Activated T-helper 17 cell treated with anti-CD3 and anti-CD28 coated beads, Interleukin-2, amount 50 U/mL, for 72 hours (primary cell): ENCODE data around the gene MEGF6. TPM values are rescaled to one million over a fixed set of nuclear protein-coding genes. Genes with fewer than 3 reads are reported as not detected.

Experiments used
- ATAC-seq: fragments of 150-1000 bp; cut with Tn5 transposase; replicated peaks from 2 replicates; pipeline ENCODE4 v1.10.0; 2021; ENCODE audit warnings: mild to moderate bottlenecking, moderate library complexity
- H3K27ac Mint-ChIP-seq: one replicate; pipeline ENCODE4 v1.8.0; 2022; ENCODE audit warnings: mixed read lengths
- H3K27me3 Mint-ChIP-seq: one replicate; pipeline ENCODE4 v1.8.0; 2022; ENCODE audit warnings: mixed read lengths
- H3K36me3 Mint-ChIP-seq: one replicate; pipeline ENCODE4 v1.8.0; 2022; ENCODE audit warnings: low read depth, mild to moderate bottlenecking, mixed read lengths
- H3K4me1 Mint-ChIP-seq: one replicate; pipeline ENCODE4 v1.8.0; 2022; ENCODE audit warnings: mixed read lengths
- H3K4me3 Mint-ChIP-seq: one replicate; pipeline ENCODE4 v1.8.0; 2022; ENCODE audit warnings: mild to moderate bottlenecking, mixed read lengths
- H3K9me3 Mint-ChIP-seq: one replicate; pipeline ENCODE4 v1.8.0; 2022; ENCODE audit warnings: mixed read lengths
- total RNA-seq, 2 donors: library from RNA; stranded (reverse); gene quantifications; one replicate each; pipeline ENCODE4 v1.2.3, GENCODE V29; 2022

The MEGF6 gene
- total RNA-seq, 2 donors from 2014 or later, result 5.0 to 9.7 TPM

GRCh38 chr1:3459940-3460671 lies 151.2 kb downstream of the MEGF6 start:
- H3K27me3 Mint-ChIP-seq, result no peaks in the 10 kb centered on the region
- no peak overlapping the region for H3K4me3 Mint-ChIP-seq
- H3K4me1 Mint-ChIP-seq, result no peaks in the 10 kb centered on the region
- ATAC-seq, result no peak
- H3K36me3 Mint-ChIP-seq, result no peaks in the 10 kb centered on the region
- H3K9me3 Mint-ChIP-seq, result no peaks in the 10 kb centered on the region
- no peak overlapping the region for H3K27ac Mint-ChIP-seq

DNA sequence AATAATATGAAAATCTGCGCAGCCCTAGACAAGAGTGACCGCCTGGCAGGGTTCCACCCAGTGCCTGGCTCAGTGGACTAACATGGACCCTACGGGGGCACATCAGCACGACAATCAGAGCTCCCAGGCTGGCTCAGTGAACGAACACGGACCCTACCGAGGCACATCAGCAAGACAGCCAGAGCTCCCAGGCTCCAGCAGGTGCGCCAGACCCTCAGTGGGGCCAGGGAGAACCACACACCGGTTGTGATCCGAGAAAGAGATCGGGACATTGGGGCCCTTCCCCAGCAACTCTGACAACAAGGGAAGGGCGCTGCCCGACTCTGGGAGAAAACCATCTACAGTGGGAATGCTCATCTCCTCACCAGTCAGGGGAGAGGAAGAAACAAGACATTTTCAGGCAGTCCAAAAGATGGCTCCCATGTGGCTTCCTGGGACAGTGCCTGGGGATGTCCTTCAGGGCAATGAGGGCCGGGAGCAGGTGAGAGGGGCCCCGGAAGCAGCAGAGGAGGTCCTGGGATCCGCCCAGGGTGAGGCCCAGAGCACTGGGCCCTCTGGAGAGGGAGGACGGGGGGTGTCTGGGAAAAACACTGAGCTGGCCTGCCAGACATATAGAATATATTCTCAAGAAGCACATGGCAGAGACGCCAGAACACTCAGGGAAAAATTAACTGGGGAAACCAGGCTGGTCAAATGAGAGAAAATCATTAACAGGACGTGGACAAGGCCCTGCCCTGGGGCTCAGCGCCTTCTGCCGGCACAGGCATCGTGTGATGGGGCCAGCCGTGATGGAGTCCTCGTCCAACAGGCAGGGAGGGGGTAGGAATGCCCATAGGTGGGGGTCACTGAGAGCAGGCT lies 152.0 kb downstream of the MEGF6 start:
- no peak overlapping the region for H3K27ac Mint-ChIP-seq
- H3K9me3 Mint-ChIP-seq, result no peaks in the 10 kb centered on the region
- no peaks in the 10 kb centered on the region for H3K36me3 Mint-ChIP-seq
- no peak for ATAC-seq
- H3K4me3 Mint-ChIP-seq, result no peak overlapping the region
- H3K27me3 Mint-ChIP-seq, result no peaks in the 10 kb centered on the region
- H3K4me1 Mint-ChIP-seq, result no peaks in the 10 kb centered on the region

DNA sequence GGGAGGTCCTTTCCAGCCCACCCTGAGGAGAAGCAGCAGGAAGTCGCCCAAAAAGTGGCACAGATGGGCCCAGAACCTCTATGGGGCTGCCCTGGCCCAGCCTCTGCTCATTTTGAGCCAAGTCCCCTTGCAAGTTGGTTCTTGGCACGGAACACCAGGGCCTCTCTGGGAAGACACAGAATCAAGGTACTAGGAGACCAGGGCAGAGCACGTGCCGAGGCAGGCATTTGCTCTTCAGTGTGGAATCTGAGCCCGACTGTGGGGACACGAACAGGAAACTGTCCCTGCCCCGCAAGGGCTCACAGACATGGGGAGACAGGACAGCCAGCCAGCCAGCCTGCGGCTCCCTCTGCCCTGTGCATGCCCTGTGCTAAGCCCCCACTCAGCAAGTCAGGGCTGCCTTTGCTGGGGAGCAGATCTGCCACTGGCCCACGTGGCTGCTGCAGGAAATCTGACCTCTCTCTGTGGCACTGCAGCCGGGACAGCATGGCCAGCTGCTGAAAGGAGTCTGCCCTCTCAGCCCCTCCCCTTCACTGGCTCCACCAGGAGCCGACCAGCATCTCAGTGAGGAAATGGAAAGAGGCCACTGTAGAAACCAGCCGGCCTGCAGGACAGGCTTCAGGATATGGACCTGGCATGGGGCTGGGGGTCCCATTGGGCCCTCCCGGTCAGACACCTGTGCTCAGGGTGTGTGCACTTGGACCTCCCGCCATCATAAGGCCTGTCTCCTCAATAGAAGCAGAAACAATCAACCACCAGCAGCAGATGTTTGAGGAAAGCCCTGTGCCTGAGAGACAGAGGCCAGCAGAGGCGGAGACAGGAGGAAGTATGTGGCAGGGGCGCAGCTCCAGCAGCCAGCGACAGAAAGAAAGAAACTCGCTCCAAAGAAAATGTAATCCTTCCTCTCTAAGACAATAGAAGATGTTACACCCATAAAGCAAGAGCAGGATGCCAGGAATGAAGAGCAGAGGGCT lies 153.1 kb downstream of the MEGF6 start:
- no peaks in the 10 kb centered on the region for H3K4me1 Mint-ChIP-seq
- no peaks in the 10 kb centered on the region for H3K27me3 Mint-ChIP-seq
- H3K27ac Mint-ChIP-seq, result no peak overlapping the region
- no peak for ATAC-seq
- no peak overlapping the region for H3K4me3 Mint-ChIP-seq
- H3K9me3 Mint-ChIP-seq, result no peaks in the 10 kb centered on the region
- no peaks in the 10 kb centered on the region for H3K36me3 Mint-ChIP-seq

- ATAC-seq, result no peak
- Mint-ChIP-seq H3K36me3 (no peaks in the 10 kb centered on the region), H3K27ac (no peak overlapping the region), H3K9me3 (no peaks in the 10 kb centered on the region), H3K4me3 (no peak overlapping the region), H3K27me3 (no peaks in the 10 kb centered on the region), H3K4me1 (no peaks in the 10 kb centered on the region)
Measured at GRCh38 chr1:3456964-3457909, 154.1 kb downstream of the MEGF6 start.

- Mint-ChIP-seq H3K9me3 (no peaks in the 10 kb centered on the region), H3K27ac (no peak overlapping the region), H3K27me3 (peaks cover 2% of the 10 kb centered on the region), H3K36me3 (no peaks in the 10 kb centered on the region), H3K4me1 (no peaks in the 10 kb centered on the region), H3K4me3 (no peak overlapping the region)
- no peak for ATAC-seq
Measured at GRCh38 chr1:3456449-3456963, 154.8 kb downstream of the MEGF6 start.

DNA sequence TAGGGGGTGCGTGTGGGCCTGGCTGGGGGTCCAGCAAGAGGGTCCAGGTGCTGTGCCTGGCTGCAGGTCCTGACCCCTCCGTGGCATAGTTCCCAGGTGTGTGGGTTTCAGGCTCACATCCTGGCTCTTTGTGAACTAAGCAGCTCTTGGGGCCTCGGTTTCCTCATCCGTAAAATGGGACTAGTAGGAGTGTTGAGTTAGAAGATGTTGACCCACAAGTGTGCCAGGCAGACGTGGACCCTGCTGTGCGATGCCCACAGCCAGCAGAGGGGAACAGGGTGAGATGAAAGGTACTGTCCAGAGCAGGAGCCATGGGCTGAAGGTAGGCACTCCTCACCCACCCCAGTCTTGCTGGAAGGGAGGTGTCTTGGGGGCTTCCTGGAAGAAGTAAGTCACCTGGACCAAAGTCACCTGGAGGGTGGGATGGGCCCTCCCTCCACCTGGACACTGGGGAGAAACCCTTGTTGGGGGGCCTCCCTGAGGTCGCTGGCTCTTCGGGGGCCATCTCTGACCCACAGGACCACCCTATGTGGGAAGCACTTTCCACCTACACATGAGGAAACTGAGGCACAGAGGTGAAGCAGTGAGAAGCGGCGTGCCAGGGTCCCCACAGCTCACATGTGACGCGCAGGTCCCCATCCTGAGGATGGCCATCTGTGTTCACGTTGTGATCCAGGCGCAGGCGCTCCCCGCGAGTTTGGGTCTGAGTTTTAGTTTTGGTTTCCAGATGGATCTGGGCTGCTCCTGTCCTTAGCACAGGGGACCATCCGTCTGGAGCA lies 155.4 kb downstream of the MEGF6 start:
- ATAC-seq, result no peak
- H3K27ac Mint-ChIP-seq, result no peak overlapping the region
- peak overlapping the region; percentile 48 for H3K4me3 Mint-ChIP-seq
- no peaks in the 10 kb centered on the region for H3K9me3 Mint-ChIP-seq
- H3K4me1 Mint-ChIP-seq, result no peaks in the 10 kb centered on the region
- H3K27me3 Mint-ChIP-seq, result peaks cover 5% of the 10 kb centered on the region
- no peaks in the 10 kb centered on the region for H3K36me3 Mint-ChIP-seq

- Mint-ChIP-seq H3K27ac (no peak overlapping the region), H3K36me3 (no peaks in the 10 kb centered on the region), H3K9me3 (no peaks in the 10 kb centered on the region), H3K27me3 (peaks cover 8% of the 10 kb centered on the region), H3K4me1 (no peaks in the 10 kb centered on the region), H3K4me3 (peak overlapping the region; percentile 48)
- no peak for ATAC-seq
Measured at GRCh38 chr1:3454811-3455618, 156.3 kb downstream of the MEGF6 start.

DNA sequence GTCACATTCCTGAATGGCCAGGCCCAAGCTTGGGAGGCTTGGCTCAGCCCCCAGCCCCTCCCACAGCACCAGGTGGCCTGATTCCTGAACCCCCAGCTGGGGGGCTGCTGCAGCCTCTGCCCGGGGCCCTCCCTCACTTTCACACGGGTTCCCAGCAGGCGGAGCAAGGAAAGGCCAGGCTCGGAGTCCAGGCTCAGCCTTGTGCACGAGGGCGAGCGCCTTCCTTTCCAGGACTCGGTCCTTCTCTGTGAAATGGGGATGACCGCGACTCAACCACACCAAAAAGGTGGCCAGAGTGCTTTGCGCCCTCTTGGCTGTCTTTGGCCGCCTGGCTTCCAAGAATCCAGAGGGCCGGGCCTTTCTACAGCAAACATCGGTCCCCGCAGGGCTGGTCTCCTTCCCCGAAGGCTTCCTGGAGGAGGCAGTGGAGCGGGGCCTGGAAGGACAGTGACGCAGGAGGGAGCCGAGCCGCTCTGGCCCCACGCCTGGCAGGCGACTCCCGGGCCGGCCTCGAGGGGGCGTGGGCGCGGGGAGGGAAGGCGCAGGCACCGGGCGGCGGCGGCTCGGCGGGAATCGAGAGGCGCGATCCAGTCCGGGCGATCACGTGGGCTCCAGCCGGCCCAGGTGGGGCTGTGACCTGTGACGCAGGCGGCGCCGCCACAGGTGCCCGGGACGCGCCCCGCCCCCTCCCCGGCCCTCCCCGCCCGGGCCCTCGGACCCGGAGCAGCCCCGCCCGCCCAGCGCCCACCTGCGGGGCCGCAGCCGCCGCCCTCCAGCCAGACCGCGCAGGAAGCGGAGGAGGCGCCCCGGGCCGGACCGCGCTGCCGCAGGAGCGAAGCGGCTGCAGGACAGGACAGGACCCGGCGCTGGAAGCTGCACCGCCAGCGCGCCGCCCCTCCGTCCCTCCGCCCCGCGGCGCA lies 157.2 kb downstream of the MEGF6 start, which contains the start of gene ARHGEF16:
Gene ARHGEF16, plus strand, starts transcription at position 775 of the 920 bp plus-strand sequence. CDS start 8,420 bp downstream, outside the sequence.
- ATAC-seq, result peak; percentile 27
- H3K4me1 Mint-ChIP-seq, result no peaks in the 10 kb centered on the region
- peak within 1 kb of the TSS; percentile 50 for H3K4me3 Mint-ChIP-seq
- no peak within 1 kb of the TSS for H3K27ac Mint-ChIP-seq
- no peaks in the 10 kb centered on the region for H3K36me3 Mint-ChIP-seq
- H3K27me3 Mint-ChIP-seq, result peaks cover 14% of the 10 kb centered on the region
- no peaks in the 10 kb centered on the region for H3K9me3 Mint-ChIP-seq

DNA sequence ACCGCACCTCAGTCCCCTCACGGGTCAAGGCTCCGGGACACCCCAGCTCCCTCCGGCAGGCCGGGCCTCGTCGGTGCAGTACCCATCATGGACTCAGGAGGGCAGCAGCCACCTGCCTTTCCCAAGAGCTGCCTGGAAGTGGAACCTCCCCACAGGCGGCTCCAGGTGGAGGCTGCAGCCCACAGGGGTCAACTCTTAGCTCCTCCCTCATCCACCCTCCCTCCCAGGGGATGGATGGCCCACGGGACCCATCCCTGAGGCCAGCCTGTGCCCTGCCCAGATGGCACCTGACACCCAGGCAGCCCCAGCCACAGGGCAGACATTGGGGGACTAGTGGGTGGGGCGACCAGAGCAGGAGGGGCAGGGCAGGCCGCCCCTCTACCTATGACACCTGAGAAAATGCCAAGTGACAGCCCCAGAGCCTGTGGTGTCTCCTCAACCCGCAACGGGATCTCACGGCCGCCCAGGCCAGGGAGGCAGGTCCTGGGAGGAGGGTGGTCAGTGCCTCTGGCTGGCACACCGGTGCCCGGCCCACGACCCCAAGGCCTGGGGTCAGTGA lies 158.0 kb downstream of the MEGF6 start:
- Mint-ChIP-seq H3K4me3 (peak overlapping the region; percentile 50), H3K27me3 (peaks cover 14% of the 10 kb centered on the region), H3K4me1 (no peaks in the 10 kb centered on the region), H3K27ac (no peak overlapping the region), H3K9me3 (no peaks in the 10 kb centered on the region), H3K36me3 (no peaks in the 10 kb centered on the region)
- peak; percentile 80 for ATAC-seq

GRCh38 chr1:3452866-3453175 lies 158.5 kb downstream of the MEGF6 start:
- Mint-ChIP-seq H3K27ac (no peak overlapping the region), H3K4me3 (no peak overlapping the region), H3K4me1 (no peaks in the 10 kb centered on the region), H3K36me3 (no peaks in the 10 kb centered on the region), H3K9me3 (peaks cover 4% of the 10 kb centered on the region), H3K27me3 (peaks cover 17% of the 10 kb centered on the region)
- ATAC-seq, result no peak
